Prostate gland (tissue), 2 donors: ENCODE measurements around the gene ERC2.

Experiments
- CTCF ChIP-seq, 4 experiments: fragments of 200-600 bp in 2 of 4; fragments of 450-650 bp in 2 of 4; sonication (generic) in 2 of 4; IDR thresholded peaks; 1 replicate in 3 of 4; 2 replicates in 1 of 4; pipeline ENCODE4 v1.5.1; 2016 to 2019; ENCODE audit warnings: antibody characterized with exemption in 4 of 4, mild to moderate bottlenecking in 2 of 4, moderate library complexity in 2 of 4
- POLR2A ChIP-seq: fragments of 450-650 bp; IDR thresholded peaks from one replicate; pipeline ENCODE4 v1.6.1; 2016; ENCODE audit warnings: antibody characterized with exemption, mild to moderate bottlenecking

DNA sequence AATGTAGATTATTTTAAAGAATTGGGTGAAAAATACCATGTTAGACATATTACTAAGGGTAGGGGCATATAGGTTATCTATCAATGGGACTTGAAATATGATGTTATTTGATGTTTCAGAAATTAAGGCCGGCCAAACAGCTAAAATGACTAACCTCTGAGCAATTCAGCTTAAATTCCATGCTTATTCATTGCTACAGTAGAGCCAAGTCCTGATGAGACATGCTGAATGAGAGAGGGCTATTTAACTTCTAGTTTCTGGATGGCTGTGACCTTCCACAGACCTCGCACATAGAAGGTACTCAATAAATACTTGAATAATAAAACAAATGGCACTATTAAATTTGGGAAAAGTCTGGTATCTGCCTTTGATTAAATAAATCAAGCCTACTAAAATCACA is 805.6 kb downstream of the ERC2 start:
- no peak for TF ChIP-seq CTCF (IDR thresholded peaks at IDR 0.05)
- no peak for TF ChIP-seq POLR2A
